SU-DHL-6 (cell line): Measurements from ENCODE around the gene BLVRB.
"Not testable (repeated sequence)": the region's sequence is repeated elsewhere in the genome, so short reads cannot be mapped to it uniquely, and the experiment has no call there.

Experiments used
- H2AFZ ChIP-seq: fragments of 200-600 bp; sonication (generic); 2 replicates; pipeline ENCODE4 v1.6.1; 2014; ENCODE audit warnings: low read depth, mild to moderate bottlenecking, moderate library complexity, mixed read lengths, antibody characterized with exemption, low read length; ENCODE audit not compliant: severe bottlenecking
- H3F3A ChIP-seq: fragments of 200-600 bp; shearing (Covaris generic); 2 replicates; pipeline ENCODE4 v1.6.0; 2016; ENCODE audit warnings: antibody characterized with exemption, mild to moderate bottlenecking; ENCODE audit not compliant: insufficient read depth
- H3K27ac ChIP-seq: fragments of 200-600 bp; sonication (generic); 2 replicates; pipeline ENCODE4 v1.5.1; 2016; ENCODE audit warnings: low read depth, mild to moderate bottlenecking, low read length, moderate library complexity, mixed read lengths
- H3K27me3 ChIP-seq: fragments of 200-600 bp; sonication (generic), shearing (Covaris generic); 2 replicates; pipeline ENCODE4 v1.6.0; 2014; ENCODE audit warnings: mild to moderate bottlenecking, low read length
- H3K36me3 ChIP-seq: fragments of 200-600 bp; sonication (generic); 2 replicates; pipeline ENCODE4 v1.6.1; 2014; ENCODE audit warnings: mild to moderate bottlenecking, low read length, mixed read lengths
- H3K4me2 ChIP-seq: fragments of 300-600, 200-600 bp; shearing (Covaris generic), sonication (generic); 2 replicates; pipeline ENCODE4 v1.6.0; 2014; ENCODE audit warnings: low read length, low read depth, mild to moderate bottlenecking; ENCODE audit not compliant: poor library complexity, severe bottlenecking
- H3K4me3 ChIP-seq: fragments of 200-600 bp; sonication (generic); 2 replicates; pipeline ENCODE4 v1.5.1; 2014; ENCODE audit warnings: antibody characterized with exemption, low read length, mild to moderate bottlenecking, mixed read lengths; ENCODE audit not compliant: insufficient read depth, poor library complexity, severe bottlenecking
- H3K79me2 ChIP-seq: fragments of 200-600 bp; sonication (generic); 2 replicates; pipeline ENCODE4 v1.6.1; 2014; ENCODE audit warnings: mild to moderate bottlenecking, low read length, moderate library complexity; ENCODE audit not compliant: insufficient read depth
- H3K9ac ChIP-seq: fragments of 200-600 bp; sonication (generic); 2 replicates; pipeline ENCODE4 v1.7.0; 2014; ENCODE audit warnings: mild to moderate bottlenecking, low read length
- H3K9me2 ChIP-seq: fragments of 200-600 bp; sonication (generic); replicated peaks from 2 replicates; pipeline ENCODE4 v1.6.1; 2014; ENCODE audit warnings: low read length; ENCODE audit not compliant: insufficient read depth
- H3K9me3 ChIP-seq: fragments of 200-600 bp; sonication (generic); 2 replicates; pipeline ENCODE4 v1.6.1; 2014; ENCODE audit warnings: low read length, mixed read lengths; ENCODE audit not compliant: insufficient read depth
- H4K20me1 ChIP-seq: fragments of 200-600 bp; sonication (generic); 2 replicates; pipeline ENCODE4 v1.6.1; 2014; ENCODE audit warnings: low read depth, mild to moderate bottlenecking, antibody characterized with exemption, low read length, moderate library complexity, mixed read lengths
- EZH2phosphoT487 ChIP-seq: fragments of 200-600 bp; sonication (generic), shearing (Covaris generic); conservative IDR thresholded peaks from 2 replicates; pipeline ENCODE4 v1.6.1; 2018; ENCODE audit warnings: mild to moderate bottlenecking, antibody characterized with exemption, low read length, moderate library complexity, mixed read lengths
- TF ChIP-seq, protein P1 (sequence below): fragments of 200-600 bp; sonication (generic); IDR thresholded peaks from one replicate; pipeline ENCODE4 v1.5.1; 2017; ENCODE audit warnings: antibody characterized with exemption, mild to moderate bottlenecking, low read length, moderate library complexity; ENCODE audit not compliant: insufficient read depth, poor library complexity, severe bottlenecking

Gene BLVRB

DNA sequence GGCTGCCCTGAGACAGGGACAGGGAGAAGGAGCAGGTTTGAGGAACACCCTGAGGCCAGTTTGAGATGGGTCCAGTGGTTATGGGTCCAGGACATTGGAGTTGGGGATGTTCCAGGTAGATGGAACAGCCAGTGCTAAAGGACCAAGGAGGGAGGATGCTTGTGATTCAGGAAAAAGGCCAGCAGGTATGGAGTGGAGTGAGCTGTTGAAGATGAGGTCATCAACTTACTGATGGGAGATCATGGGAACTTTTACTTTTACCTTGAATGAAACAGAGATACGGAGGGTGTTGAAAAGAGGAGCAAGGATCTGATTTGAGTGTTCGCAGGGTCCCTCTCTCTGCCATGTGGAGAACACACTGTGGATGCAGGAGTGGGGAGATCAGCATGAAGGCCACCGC, 26.7 kb upstream of the BLVRB start:
- Histone ChIP-seq H3K79me2 (no peaks in the 10 kb centered on the region), H4K20me1 (no peaks in the 10 kb centered on the region), H3K9ac (no peak overlapping the region), H3K9me2 (no peaks in the 10 kb centered on the region), H3K9me3 (no peaks in the 10 kb centered on the region), H3K4me3 (no peak overlapping the region), H3K27me3 (no peaks in the 10 kb centered on the region), H3F3A (no peaks in the 10 kb centered on the region), H3K4me2 (no peak overlapping the region), H2AFZ (no peak overlapping the region), H3K27ac (no peak overlapping the region), H3K36me3 (no peaks in the 10 kb centered on the region)
- TF ChIP-seq, protein P1, sequence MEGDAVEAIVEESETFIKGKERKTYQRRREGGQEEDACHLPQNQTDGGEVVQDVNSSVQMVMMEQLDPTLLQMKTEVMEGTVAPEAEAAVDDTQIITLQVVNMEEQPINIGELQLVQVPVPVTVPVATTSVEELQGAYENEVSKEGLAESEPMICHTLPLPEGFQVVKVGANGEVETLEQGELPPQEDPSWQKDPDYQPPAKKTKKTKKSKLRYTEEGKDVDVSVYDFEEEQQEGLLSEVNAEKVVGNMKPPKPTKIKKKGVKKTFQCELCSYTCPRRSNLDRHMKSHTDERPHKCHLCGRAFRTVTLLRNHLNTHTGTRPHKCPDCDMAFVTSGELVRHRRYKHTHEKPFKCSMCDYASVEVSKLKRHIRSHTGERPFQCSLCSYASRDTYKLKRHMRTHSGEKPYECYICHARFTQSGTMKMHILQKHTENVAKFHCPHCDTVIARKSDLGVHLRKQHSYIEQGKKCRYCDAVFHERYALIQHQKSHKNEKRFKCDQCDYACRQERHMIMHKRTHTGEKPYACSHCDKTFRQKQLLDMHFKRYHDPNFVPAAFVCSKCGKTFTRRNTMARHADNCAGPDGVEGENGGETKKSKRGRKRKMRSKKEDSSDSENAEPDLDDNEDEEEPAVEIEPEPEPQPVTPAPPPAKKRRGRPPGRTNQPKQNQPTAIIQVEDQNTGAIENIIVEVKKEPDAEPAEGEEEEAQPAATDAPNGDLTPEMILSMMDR, result no peak
- TF ChIP-seq EZH2phosphoT487, result no peak

DNA sequence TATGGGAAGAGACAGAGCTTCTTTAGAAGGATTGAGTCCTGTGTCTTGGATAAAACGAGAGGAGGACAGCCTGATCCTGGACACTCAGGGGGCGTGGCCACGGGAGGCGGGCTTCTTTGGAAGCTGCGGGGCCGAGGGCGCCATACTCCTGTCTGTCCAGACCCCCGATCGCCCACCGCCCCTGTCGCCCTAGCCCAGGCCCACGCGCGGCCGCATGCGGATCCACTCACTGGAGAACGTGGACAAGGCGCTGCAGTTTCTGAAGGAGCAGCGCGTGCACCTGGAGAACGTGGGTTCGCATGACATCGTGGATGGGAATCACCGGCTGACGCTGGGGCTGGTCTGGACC, 24.3 kb upstream of the BLVRB start:
- H3K4me2 ChIP-seq, result no peak overlapping the region
- H3F3A ChIP-seq, result no peaks in the 10 kb centered on the region
- no peaks in the 10 kb centered on the region for H3K36me3 ChIP-seq
- no peaks in the 10 kb centered on the region for H3K9me3 ChIP-seq
- no peak overlapping the region for H3K27ac ChIP-seq
- no peak for TF ChIP-seq EZH2phosphoT487
- TF ChIP-seq, protein P1, result no peak
- H3K27me3 ChIP-seq, result no peaks in the 10 kb centered on the region
- no peaks in the 10 kb centered on the region for H3K79me2 ChIP-seq
- no peaks in the 10 kb centered on the region for H4K20me1 ChIP-seq
- no peak overlapping the region for H3K4me3 ChIP-seq
- no peaks in the 10 kb centered on the region for H3K9me2 ChIP-seq
- H3K9ac ChIP-seq, result no peak overlapping the region
- no peak overlapping the region for H2AFZ ChIP-seq

DNA sequence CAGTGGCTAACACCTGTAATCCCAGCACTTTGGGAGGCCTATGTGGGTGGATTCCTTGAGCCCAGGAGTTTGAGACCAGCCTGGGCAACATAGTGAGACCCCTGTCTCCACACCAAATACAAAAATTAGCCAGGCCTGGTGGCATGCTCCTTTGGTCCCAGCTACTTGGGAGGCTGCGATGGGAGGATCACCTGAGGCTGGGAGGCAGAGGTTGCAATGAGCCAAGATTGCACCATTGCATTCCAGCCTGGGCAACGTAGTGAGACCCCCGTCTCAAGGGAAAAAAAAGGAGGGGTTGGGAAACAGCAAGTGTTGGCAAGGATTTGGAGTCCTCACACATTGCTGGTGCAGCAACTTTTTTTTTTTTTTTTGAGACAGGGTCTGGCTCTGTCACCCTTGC, 20.5 kb upstream of the BLVRB start:
- no peaks in the 10 kb centered on the region for H3F3A ChIP-seq
- H3K9me2 ChIP-seq, result no peaks in the 10 kb centered on the region
- H3K9me3 ChIP-seq, result no peaks in the 10 kb centered on the region
- no peaks in the 10 kb centered on the region for H3K79me2 ChIP-seq
- H3K27me3 ChIP-seq, result no peaks in the 10 kb centered on the region
- H3K4me3 ChIP-seq, result no peak overlapping the region
- TF ChIP-seq EZH2phosphoT487, result no peak
- TF ChIP-seq, protein P1, result no peak
- H2AFZ ChIP-seq, result no peak overlapping the region
- no peaks in the 10 kb centered on the region for H4K20me1 ChIP-seq
- no peak overlapping the region for H3K4me2 ChIP-seq
- no peak overlapping the region for H3K9ac ChIP-seq
- no peaks in the 10 kb centered on the region for H3K36me3 ChIP-seq
- H3K27ac ChIP-seq, result no peak overlapping the region

DNA sequence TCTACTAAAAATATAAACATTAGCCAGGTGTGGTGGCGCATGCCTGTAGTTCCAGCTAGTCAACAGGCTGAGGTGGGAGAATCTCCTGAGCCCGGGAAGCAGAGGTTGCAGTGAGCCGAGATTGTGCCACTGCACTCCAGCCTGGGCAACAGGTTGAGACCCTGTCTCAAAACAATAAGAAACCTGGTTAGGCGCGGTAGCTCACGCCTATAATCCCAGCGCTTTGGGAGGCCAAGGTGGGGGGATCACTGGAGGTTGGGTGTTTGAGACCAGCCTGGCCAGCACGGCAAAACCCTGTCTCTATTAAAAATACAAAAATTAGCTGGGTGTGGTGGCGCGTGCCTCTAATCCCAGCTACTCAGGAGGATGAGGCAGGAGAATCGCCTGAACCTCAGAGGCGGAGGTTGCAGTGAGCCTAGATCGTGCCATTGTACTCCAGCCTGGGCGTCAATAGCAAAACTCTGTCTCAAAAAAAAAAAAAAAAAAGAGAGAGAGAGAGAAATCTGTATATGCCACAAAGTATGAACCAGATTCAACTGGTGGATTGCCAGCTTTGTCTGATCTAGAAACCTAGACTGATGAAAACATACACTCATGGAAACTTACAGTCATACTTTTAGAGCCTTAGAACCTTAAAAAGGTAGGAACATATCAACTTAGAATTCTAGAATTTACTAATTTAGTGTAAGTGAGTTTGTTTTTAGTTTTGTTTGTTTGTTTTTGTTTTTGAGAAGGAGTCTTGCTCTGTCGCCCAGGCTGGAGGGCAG, 10.5 kb upstream of the BLVRB start:
- H3K27ac ChIP-seq, H2AFZ ChIP-seq, H3F3A ChIP-seq, H3K9me2 ChIP-seq, H4K20me1 ChIP-seq, H3K79me2 ChIP-seq, H3K27me3 ChIP-seq, H3K9me3 ChIP-seq, H3K4me3 ChIP-seq, H3K9ac ChIP-seq, H3K4me2 ChIP-seq, H3K36me3 ChIP-seq: not testable (repeated sequence)
